HEK293 (cell line): ENCODE measurements around the gene DGKB.

Experiments
- CTCF ChIA-PET: fragments of 350-600 bp; formaldehyde crosslinking; extraction: SDS; loops from one replicate; lab custom pipeline; 2021; ENCODE audit warnings: antibody characterized with exemption; lab: Yijun Ruan, JAX
- POLR2A ChIA-PET: fragments of 300-600 bp; formaldehyde crosslinking; extraction: SDS; loops from one replicate; lab custom pipeline; 2020; ENCODE audit warnings: antibody characterized with exemption, inconsistent platforms; lab: Yijun Ruan, JAX
- H3K27ac ChIP-seq: fragments of 200-500 bp; sonication (Bioruptor generic); 2 replicates; pipeline ENCODE4 v1.5.1; 2014; ENCODE audit warnings: low read depth, low read length, control low read depth, inconsistent platforms; ENCODE audit errors: extremely low read depth
- H3K36me3 ChIP-seq, 2 experiments: fragments of 200-500 bp in 1 of 2; sonication (Bioruptor generic) in 1 of 2; 1 replicate in 1 of 2; 2 replicates in 1 of 2; pipeline ENCODE4 v1.5.1; 2014 to 2017; ENCODE audit warnings: inconsistent platforms in 2 of 2, low read length in 2 of 2; ENCODE audit not compliant: control insufficient read depth in 2 of 2, insufficient read depth in 1 of 2
- H3K4me1 ChIP-seq: fragments of 200-500 bp; sonication (Bioruptor generic); 2 replicates; pipeline ENCODE4 v1.5.1; 2014; ENCODE audit warnings: mild to moderate bottlenecking, low read length, inconsistent platforms; ENCODE audit not compliant: control insufficient read depth, insufficient read depth
- H3K4me3 ChIP-seq: 2 replicates; pipeline ENCODE4 v1.5.1; 2011; ENCODE audit warnings: low read depth, mild to moderate bottlenecking, control low read depth, low read length, moderate library complexity
- H3K9me3 ChIP-seq: fragments of 200-500 bp; sonication (Bioruptor generic); 2 replicates; pipeline ENCODE4 v1.5.1; 2014; ENCODE audit warnings: low read depth, low read length, inconsistent platforms; ENCODE audit not compliant: control insufficient read depth, insufficient read depth
- KLF1 ChIP-seq: fragments of 450-650 bp; formaldehyde crosslinking; IDR thresholded peaks from 2 replicates; pipeline ENCODE4 v1.5.1; 2016; ENCODE audit warnings: missing biosample characterization, missing genetic modification characterization
- PRDM6 ChIP-seq: fragments of 450-650 bp; formaldehyde crosslinking; IDR thresholded peaks from 2 replicates; pipeline ENCODE4 v1.5.1; 2017; ENCODE audit warnings: missing biosample characterization, missing genetic modification characterization
- REST ChIP-seq: fragments of 450-650 bp; formaldehyde crosslinking; IDR thresholded peaks from 2 replicates; pipeline ENCODE4 v1.5.1; 2016; ENCODE audit warnings: missing biosample characterization, missing genetic modification characterization
- SP2 ChIP-seq: fragments of 450-650 bp; formaldehyde crosslinking; IDR thresholded peaks from 2 replicates; pipeline ENCODE4 v1.5.1; 2016; ENCODE audit warnings: missing biosample characterization, missing genetic modification characterization
- SP3 ChIP-seq: fragments of 450-650 bp; formaldehyde crosslinking; IDR thresholded peaks from 2 replicates; pipeline ENCODE4 v1.5.1; 2016; ENCODE audit warnings: missing biosample characterization, missing genetic modification characterization
- YY2 ChIP-seq: fragments of 450-650 bp; formaldehyde crosslinking; IDR thresholded peaks from 2 replicates; pipeline ENCODE4 v1.5.1; 2016; ENCODE audit warnings: missing biosample characterization, missing genetic modification characterization
- ZNF2 ChIP-seq: fragments of 450-650 bp; formaldehyde crosslinking; IDR thresholded peaks from 2 replicates; pipeline ENCODE4 v1.5.1; 2016; ENCODE audit warnings: missing biosample characterization, missing genetic modification characterization
- ZNF221 ChIP-seq: fragments of 450-650 bp; formaldehyde crosslinking; IDR thresholded peaks from 2 replicates; pipeline ENCODE4 v1.5.1; 2017; ENCODE audit warnings: missing biosample characterization, missing genetic modification characterization, borderline replicate concordance
- ZNF473 ChIP-seq: fragments of 450-650 bp; formaldehyde crosslinking; IDR thresholded peaks from 2 replicates; pipeline ENCODE4 v1.5.1; 2017; ENCODE audit warnings: missing biosample characterization, missing genetic modification characterization
- ZNF514 ChIP-seq: fragments of 450-650 bp; formaldehyde crosslinking; IDR thresholded peaks from 2 replicates; pipeline ENCODE4 v1.5.1; 2016; ENCODE audit warnings: missing biosample characterization, missing genetic modification characterization
- ZNF747 ChIP-seq: fragments of 450-650 bp; formaldehyde crosslinking; IDR thresholded peaks from 2 replicates; pipeline ENCODE4 v1.5.1; 2016; ENCODE audit warnings: missing biosample characterization, missing genetic modification characterization
- ZNF837 ChIP-seq: fragments of 450-650 bp; formaldehyde crosslinking; IDR thresholded peaks from 2 replicates; pipeline ENCODE4 v1.5.1; 2016; ENCODE audit warnings: missing biosample characterization, missing genetic modification characterization

DGKB gene

GRCh38 chr7:14936554-14936953, 34.0 kb upstream of the DGKB start:
- no peaks in the 10 kb centered on the region for H3K9me3 ChIP-seq
- H3K36me3 ChIP-seq, result no peaks in the 10 kb centered on the region
- POLR2A ChIA-PET, result no interaction called here
- no peaks in the 10 kb centered on the region for H3K4me1 ChIP-seq
- no peak overlapping the region for H3K27ac ChIP-seq
- CTCF ChIA-PET, result no interaction called here
- no peak overlapping the region for H3K4me3 ChIP-seq
- TF ChIP-seq PRDM6 (tag by site-specific recombination) (no peak), KLF1 (tag by site-specific recombination) (no peak)
- TF ChIP-seq, all 188 proteins: peak for 0

GRCh38 chr7:14934839-14935238, 32.3 kb upstream of the DGKB start:
- ChIA-PET POLR2A (no interaction called here), CTCF (no interaction called here)
- H3K9me3 ChIP-seq, result no peaks in the 10 kb centered on the region
- H3K4me3 ChIP-seq, result no peak overlapping the region
- H3K4me1 ChIP-seq, result no peaks in the 10 kb centered on the region
- TF ChIP-seq SP2, result no peak
- TF ChIP-seq SP3, result no peak
- TF ChIP-seq ZNF837 (tag by site-specific recombination), result no peak
- TF ChIP-seq ZNF514, result no peak
- no peaks in the 10 kb centered on the region for H3K36me3 ChIP-seq
- no peak overlapping the region for H3K27ac ChIP-seq

- ChIA-PET CTCF (no interaction called here), POLR2A (no interaction called here)
- TF ChIP-seq ZNF221 (tag by site-specific recombination), result no peak
- Histone ChIP-seq H3K36me3 (no peaks in the 10 kb centered on the region), H3K9me3 (no peaks in the 10 kb centered on the region), H3K4me1 (no peaks in the 10 kb centered on the region), H3K27ac (no peak overlapping the region), H3K4me3 (no peak overlapping the region)
Measured at GRCh38 chr7:14931511-14932215, 29.1 kb upstream of the DGKB start.

- TF ChIP-seq ZNF473 (tag by site-specific recombination) (no peak), ZNF747 (tag by site-specific recombination) (no peak), ZNF221 (tag by site-specific recombination) (no peak), YY2 (no peak)
- CTCF ChIA-PET, result interaction anchor here (0.6 to 0.7 kb wide), 2 partner anchors 187 to 204 kb away, joined by 3 read pairs; no protein-coding TSS in a partner anchor
- no peak overlapping the region for H3K27ac ChIP-seq
- no peaks in the 10 kb centered on the region for H3K9me3 ChIP-seq
- H3K4me1 ChIP-seq, result no peaks in the 10 kb centered on the region
- no peaks in the 10 kb centered on the region for H3K36me3 ChIP-seq
- POLR2A ChIA-PET, result no interaction called here
- H3K4me3 ChIP-seq, result no peak overlapping the region
Measured at GRCh38 chr7:14924398-14924797, 21.8 kb upstream of the DGKB start.

GRCh38 chr7:14911077-14911476, 8.5 kb upstream of the DGKB start:
- ChIA-PET POLR2A (no interaction called here), CTCF (interaction anchor here (0.7 kb wide), 1 partner anchor 209 kb away, joined by 3 read pairs; no protein-coding TSS in a partner anchor)
- Histone ChIP-seq H3K36me3 (no peaks in the 10 kb centered on the region), H3K4me3 (no peak overlapping the region), H3K27ac (no peak overlapping the region), H3K4me1 (no peaks in the 10 kb centered on the region), H3K9me3 (no peaks in the 10 kb centered on the region)
- TF ChIP-seq REST (tag by site-specific recombination) (peak; percentile 55), ZNF837 (tag by site-specific recombination) (no peak), ZNF2 (tag by site-specific recombination) (no peak)
